Subcutaneous adipose tissue (tissue), 4 donors: ENCODE results near the gene PPDPF. TPM values are rescaled to one million over a fixed set of nuclear protein-coding genes. Genes with fewer than 3 reads are reported as not detected.

Experiments
- CTCF ChIP-seq: fragments of 450-650 bp; IDR thresholded peaks from one replicate; pipeline ENCODE4 v1.5.1; 2016; ENCODE audit warnings: low read depth, mild to moderate bottlenecking, control low read depth, antibody characterized with exemption, moderate library complexity
- total RNA-seq, 4 donors: library from RNA; depleted of rRNA; stranded (reverse); fragments of >200 nt; gene quantifications; one replicate each; pipeline ENCODE4 v1.1.0, GENCODE V29; 2016

The PPDPF gene
- total RNA-seq, 4 donors from 2014 or later, result 46.9 to 135 (median 63.2) TPM

- no peak for TF ChIP-seq CTCF
Measured at GRCh38 chr20:63475209-63475608, 45.4 kb upstream of the PPDPF start.

GRCh38 chr20:63477061-63477616 is 43.4 kb upstream of the PPDPF start:
- TF ChIP-seq CTCF, result no peak

- no peak for TF ChIP-seq CTCF
Measured at GRCh38 chr20:63477944-63478343, 42.6 kb upstream of the PPDPF start.

- TF ChIP-seq CTCF, result no peak
Measured at GRCh38 chr20:63478346-63479302, 41.9 kb upstream of the PPDPF start.

GRCh38 chr20:63481503-63481902 is 39.1 kb upstream of the PPDPF start:
- TF ChIP-seq CTCF, result no peak

GRCh38 chr20:63482021-63482587 is 38.5 kb upstream of the PPDPF start:
- no peak for TF ChIP-seq CTCF

- TF ChIP-seq CTCF, result no peak
Measured at GRCh38 chr20:63483834-63484233, 36.7 kb upstream of the PPDPF start.
